Mesodermal cell (in vitro differentiated cells): ENCODE results near the gene RNPEPL1.

Experiments used
- H3K27ac ChIP-seq: 2 replicates; pipeline ENCODE4 v1.7.0; 2013; ENCODE audit warnings: mild to moderate bottlenecking, low read depth, low read length, moderate library complexity; ENCODE audit not compliant: severe bottlenecking
- H3K36me3 ChIP-seq: 2 replicates; pipeline ENCODE4 v1.7.1; 2013; ENCODE audit warnings: mild to moderate bottlenecking, low read length, moderate library complexity; ENCODE audit not compliant: control insufficient read depth, insufficient read depth
- H3K4me1 ChIP-seq: one replicate; pipeline ENCODE4 v1.7.1; 2013; ENCODE audit warnings: mild to moderate bottlenecking, low read length; ENCODE audit not compliant: insufficient read depth, control insufficient read depth, poor library complexity, severe bottlenecking
- H3K4me3 ChIP-seq: 2 replicates; pipeline ENCODE4 v1.7.0; 2013; ENCODE audit warnings: low read length, control low read depth, mild to moderate bottlenecking; ENCODE audit not compliant: insufficient read depth, poor library complexity, severe bottlenecking; ENCODE audit errors: extremely low read depth
- H3K9me3 ChIP-seq: 2 replicates; pipeline ENCODE4 v1.7.1; 2013; ENCODE audit warnings: mild to moderate bottlenecking, low read length, moderate library complexity; ENCODE audit not compliant: control insufficient read depth
- WGBS, 2 experiments: methylation state at CpG; one replicate each; pipeline ENCODE4 v1.1.5; 2013; ENCODE audit warnings: missing lambda C conversion rate in 2 of 2; ENCODE audit not compliant: insufficient coverage in 2 of 2; 5-methylcytosine and 5-hydroxymethylcytosine counted together

Gene RNPEPL1

GRCh38 chr2:240572141-240573031, 4.1 kb downstream of the RNPEPL1 start:
- no peak overlapping the region for H3K27ac ChIP-seq
- H3K4me1 ChIP-seq: peaks cover 11% of the 10 kb centered on the region
- H3K36me3 ChIP-seq: peaks cover 16% of the 10 kb centered on the region
- no peaks in the 10 kb centered on the region for H3K9me3 ChIP-seq
- H3K4me3 ChIP-seq: no peak overlapping the region
- WGBS, 2 experiments: 93% methylated on average over 24 to 30 of the region's 30 CpGs

GRCh38 chr2:240573071-240573515, 4.8 kb downstream of the RNPEPL1 start:
- Histone ChIP-seq H3K4me3 (no peak overlapping the region), H3K9me3 (no peaks in the 10 kb centered on the region), H3K36me3 (peaks cover 20% of the 10 kb centered on the region), H3K27ac (no peak overlapping the region), H3K4me1 (peaks cover 6% of the 10 kb centered on the region)
- 93 to 94% methylated on average over 19 to 20 of the region's 20 CpGs for WGBS, 2 experiments

GRCh38 chr2:240573516-240574385, 5.5 kb downstream of the RNPEPL1 start:
- H3K27ac ChIP-seq: no peak overlapping the region
- no peak overlapping the region for H3K4me3 ChIP-seq
- no peaks in the 10 kb centered on the region for H3K9me3 ChIP-seq
- 90 to 94% methylated on average over 28 to 34 of the region's 37 CpGs for WGBS, 2 experiments
- H3K36me3 ChIP-seq: peaks cover 26% of the 10 kb centered on the region
- peaks cover 6% of the 10 kb centered on the region for H3K4me1 ChIP-seq

GRCh38 chr2:240574386-240575100, 6.3 kb downstream of the RNPEPL1 start:
- Histone ChIP-seq H3K4me3 (no peak overlapping the region), H3K27ac (no peak overlapping the region), H3K9me3 (no peaks in the 10 kb centered on the region), H3K4me1 (peaks cover 8% of the 10 kb centered on the region), H3K36me3 (peaks cover 29% of the 10 kb centered on the region)
- 88 to 93% methylated on average over 17 to 21 of the region's 21 CpGs for WGBS, 2 experiments

- peaks cover 15% of the 10 kb centered on the region for H3K4me1 ChIP-seq
- H3K9me3 ChIP-seq: no peaks in the 10 kb centered on the region
- H3K36me3 ChIP-seq: peaks cover 32% of the 10 kb centered on the region
- no peak overlapping the region for H3K4me3 ChIP-seq
- H3K27ac ChIP-seq: no peak overlapping the region
- 91 to 92% methylated on average over 19 to 23 of the region's 23 CpGs for WGBS, 2 experiments
Observed at GRCh38 chr2:240575101-240575965, 7.0 kb downstream of the RNPEPL1 start.

GRCh38 chr2:240576036-240576435, 7.8 kb downstream of the RNPEPL1 start:
- Histone ChIP-seq H3K9me3 (no peaks in the 10 kb centered on the region), H3K4me3 (no peak overlapping the region), H3K27ac (no peak overlapping the region), H3K4me1 (peaks cover 18% of the 10 kb centered on the region), H3K36me3 (peaks cover 32% of the 10 kb centered on the region)
- 87 to 90% methylated on average over 4 of the region's 6 CpGs for WGBS, 2 experiments

GRCh38 chr2:240576436-240577205, 8.3 kb downstream of the RNPEPL1 start:
- no peaks in the 10 kb centered on the region for H3K9me3 ChIP-seq
- H3K27ac ChIP-seq: no peak overlapping the region
- 95 to 96% methylated on average over 30 to 32 of the region's 32 CpGs for WGBS, 2 experiments
- H3K4me1 ChIP-seq: peaks cover 18% of the 10 kb centered on the region
- H3K36me3 ChIP-seq: peaks cover 36% of the 10 kb centered on the region
- no peak overlapping the region for H3K4me3 ChIP-seq

GRCh38 chr2:240577281-240578109, 9.2 kb downstream of the RNPEPL1 start:
- Histone ChIP-seq H3K4me3 (no peak overlapping the region), H3K9me3 (no peaks in the 10 kb centered on the region), H3K27ac (no peak overlapping the region), H3K4me1 (peaks cover 18% of the 10 kb centered on the region), H3K36me3 (peaks cover 37% of the 10 kb centered on the region)
- 91 to 94% methylated on average over 24 to 25 of the region's 26 CpGs for WGBS, 2 experiments

- WGBS, 2 experiments: 93 to 100% methylated on average over 8 to 9 of the region's 9 CpGs
- Histone ChIP-seq H3K27ac (no peak overlapping the region), H3K4me1 (peaks cover 19% of the 10 kb centered on the region), H3K4me3 (no peak overlapping the region), H3K36me3 (peaks cover 43% of the 10 kb centered on the region), H3K9me3 (no peaks in the 10 kb centered on the region)
Observed at GRCh38 chr2:240578110-240578450, 9.8 kb downstream of the RNPEPL1 start.
